Natural killer cell (primary cell): ENCODE data around the gene SLC38A7. TPM values are rescaled to one million over a fixed set of nuclear protein-coding genes. Genes with fewer than 3 reads are reported as not detected.
A peak's percentile ranks its signal among the peaks of the same experiment; 100 is the strongest.
"Not testable (repeated sequence)": the region's sequence is repeated elsewhere in the genome, so short reads cannot be mapped to it uniquely, and the experiment has no call there.

Experiments used
- ATAC-seq, 3 donors: fragments of 150-1000 bp in 2 of 3; fragments of 200-7000 bp in 1 of 3; cut with Tn5 transposase; 1 replicate in 1 of 3; 2 replicates in 2 of 3; pipeline ENCODE4 v1.10.0; 2021; ENCODE audit warnings: mild to moderate bottlenecking in 2 of 3, moderate library complexity in 2 of 3
- DNase-seq, 2 donors: peaks; one replicate each; pipeline versions ENCODE4 v3.0.0 to v3.0.0-alpha.2; 2013 to 2021; ENCODE audit warnings: mixed read lengths in 1 of 2
- H3K27ac ChIP-seq: one replicate; pipeline ENCODE4 v1.5.1; 2013; ENCODE audit warnings: mild to moderate bottlenecking, low read length
- H3K27me3 ChIP-seq: one replicate; pipeline ENCODE4 v1.6.1; 2013; ENCODE audit warnings: low read length; ENCODE audit not compliant: control insufficient read depth, insufficient read depth
- H3K36me3 ChIP-seq: one replicate; pipeline ENCODE4 v1.6.1; 2013; ENCODE audit warnings: low read length; ENCODE audit not compliant: control insufficient read depth, insufficient read depth
- H3K4me1 ChIP-seq: one replicate; pipeline ENCODE4 v1.6.1; 2013; ENCODE audit warnings: low read length; ENCODE audit not compliant: control insufficient read depth, insufficient read depth
- H3K4me3 ChIP-seq: one replicate; pipeline ENCODE4 v1.5.1; 2013; ENCODE audit warnings: low read length
- H3K9me3 ChIP-seq: one replicate; pipeline ENCODE4 v1.6.1; 2013; ENCODE audit warnings: low read length; ENCODE audit not compliant: control insufficient read depth, insufficient read depth
- H3K27ac Mint-ChIP-seq, 2 donors: one replicate each; pipeline ENCODE4 v1.8.0; 2022; ENCODE audit warnings: mild to moderate bottlenecking in 2 of 2, mixed read lengths in 2 of 2, moderate library complexity in 1 of 2
- H3K27me3 Mint-ChIP-seq, 2 donors: one replicate each; pipeline ENCODE4 v1.8.0; 2022; ENCODE audit warnings: low read depth in 2 of 2, mixed read lengths in 2 of 2
- H3K36me3 Mint-ChIP-seq: one replicate; pipeline ENCODE4 v1.8.0; 2022; ENCODE audit warnings: mixed read lengths
- H3K4me1 Mint-ChIP-seq, 2 donors: one replicate each; pipeline ENCODE4 v1.8.0; 2022; ENCODE audit warnings: mixed read lengths in 2 of 2
- H3K4me3 Mint-ChIP-seq: one replicate; pipeline ENCODE4 v1.8.0; 2022; ENCODE audit warnings: mild to moderate bottlenecking, moderate library complexity, mixed read lengths
- H3K9me3 Mint-ChIP-seq, 2 donors: one replicate each; pipeline ENCODE4 v1.8.0; 2022; ENCODE audit warnings: mixed read lengths in 2 of 2
- CTCF ChIP-seq: fragments of 200-600 bp; IDR thresholded peaks from one replicate; pipeline ENCODE4 v1.8.0; 2022; ENCODE audit warnings: antibody characterized with exemption
- WGBS: methylation state at CpG from one replicate; pipeline ENCODE4 v1.1.7; 2013; ENCODE audit warnings: missing lambda C conversion rate; ENCODE audit not compliant: insufficient coverage; 5-methylcytosine and 5-hydroxymethylcytosine counted together
- intact Hi-C: fragments of 100-400 bp; cut with micrococcal nuclease; formaldehyde crosslinking; loops from one replicate; pipeline ENCODE4 v1.14.2; 2022
- total RNA-seq, 4 donors: library from RNA; stranded (reverse); fragments of 120-200 nt in 1 of 4; gene quantifications; one replicate each; pipeline versions ENCODE4 v1.2.3 to v1.2.4, GENCODE V29; 2013 to 2022

SLC38A7 gene
- total RNA-seq, 3 donors from 2014 or later (not counting 1 experiment from before 2014, with no cell fraction given): 9.2 to 16.9 (median 14.1) TPM

- 39% methylated on average over 2 of the region's 4 CpGs for WGBS
- no peaks in the 10 kb centered on the region for H3K9me3 ChIP-seq
- no peaks in the 10 kb centered on the region for H3K27me3 ChIP-seq
- Mint-ChIP-seq H3K4me3 (no peak overlapping the region), H3K9me3 (no peaks in the 10 kb centered on the region), H3K27me3 (peaks cover 0 to 11% of the 10 kb centered on the region in 2 donors), H3K4me1 (no peaks in the 10 kb centered on the region), H3K27ac (no peak overlapping the region), H3K36me3 (no peaks in the 10 kb centered on the region)
- no peak overlapping the region for H3K4me3 ChIP-seq
- intact Hi-C loops: no loop called here
- H3K36me3 ChIP-seq: no peaks in the 10 kb centered on the region
- ATAC-seq (no peak), DNase-seq (no peak)
- no peaks in the 10 kb centered on the region for H3K4me1 ChIP-seq
- TF ChIP-seq CTCF: no peak
- no peak overlapping the region for H3K27ac ChIP-seq
Measured at GRCh38 chr16:58639230-58639629, 45.3 kb downstream of the SLC38A7 start.

- H3K9me3 Mint-ChIP-seq: no peaks in the 10 kb centered on the region
- H3K9me3 ChIP-seq: no peaks in the 10 kb centered on the region
- H3K4me1 ChIP-seq: no peaks in the 10 kb centered on the region
- H3K27ac ChIP-seq: no peak overlapping the region
- peak in 1 of 2 donors; percentile 27 for DNase-seq
- H3K36me3 Mint-ChIP-seq: no peaks in the 10 kb centered on the region
- H3K27me3 Mint-ChIP-seq: peaks cover 0 to 11% of the 10 kb centered on the region in 2 donors
- no peak for TF ChIP-seq CTCF
- H3K4me3 Mint-ChIP-seq: no peak overlapping the region
- no peak overlapping the region for H3K27ac Mint-ChIP-seq
- 86% methylated on average over 7 of the region's 8 CpGs for WGBS
- H3K36me3 ChIP-seq: no peaks in the 10 kb centered on the region
- no peaks in the 10 kb centered on the region for H3K4me1 Mint-ChIP-seq
- H3K27me3 ChIP-seq: no peaks in the 10 kb centered on the region
- H3K4me3 ChIP-seq: no peak overlapping the region
- ATAC-seq: no peak
- intact Hi-C loops: no loop called here
Measured at GRCh38 chr16:58638148-58639036, 46.2 kb downstream of the SLC38A7 start.

- H3K9me3 ChIP-seq, H3K27me3 ChIP-seq, H3K4me3 ChIP-seq, H3K4me1 ChIP-seq, ATAC-seq, H3K27ac Mint-ChIP-seq, H3K4me1 Mint-ChIP-seq, H3K27ac ChIP-seq, H3K36me3 ChIP-seq, DNase-seq, intact Hi-C loops, H3K9me3 Mint-ChIP-seq, H3K4me3 Mint-ChIP-seq, H3K36me3 Mint-ChIP-seq: not testable (repeated sequence)
- peaks cover 0 to 11% of the 10 kb centered on the region in 2 donors for H3K27me3 Mint-ChIP-seq
- 100% methylated on average over 2 of the region's 6 CpGs for WGBS
Measured at GRCh38 chr16:58637021-58637420, 47.5 kb downstream of the SLC38A7 start.

- H3K9me3 ChIP-seq: no peaks in the 10 kb centered on the region
- Mint-ChIP-seq H3K4me1 (no peaks in the 10 kb centered on the region), H3K27me3 (peaks cover 0 to 11% of the 10 kb centered on the region in 2 donors), H3K9me3 (no peaks in the 10 kb centered on the region), H3K27ac (no peak overlapping the region), H3K4me3 (no peak overlapping the region), H3K36me3 (no peaks in the 10 kb centered on the region)
- no peaks in the 10 kb centered on the region for H3K27me3 ChIP-seq
- no peak for TF ChIP-seq CTCF
- 77% methylated on average over 4 of the region's 4 CpGs for WGBS
- no peak overlapping the region for H3K4me3 ChIP-seq
- intact Hi-C loops: no loop called here
- no peak for ATAC-seq
- no peak for DNase-seq
- no peak overlapping the region for H3K27ac ChIP-seq
- H3K4me1 ChIP-seq: no peaks in the 10 kb centered on the region
- no peaks in the 10 kb centered on the region for H3K36me3 ChIP-seq
Measured at GRCh38 chr16:58636466-58636865, 48.1 kb downstream of the SLC38A7 start.
